GM19468 (cell line): ENCODE data around the gene OTOP1.
"Not testable (repeated sequence)": the region's sequence is repeated elsewhere in the genome, so short reads cannot be mapped to it uniquely, and the experiment has no call there.

ENCODE experiments used
- ATAC-seq: cut with Tn5 transposase; IDR thresholded peaks from one replicate; pipeline ENCODE4 v1.9.1; 2021; ENCODE audit warnings: mild to moderate bottlenecking, moderate library complexity, moderate number of reproducible peaks; ENCODE audit not compliant: unreplicated experiment; ENCODE audit errors: extremely low read depth

Gene OTOP1

DNA sequence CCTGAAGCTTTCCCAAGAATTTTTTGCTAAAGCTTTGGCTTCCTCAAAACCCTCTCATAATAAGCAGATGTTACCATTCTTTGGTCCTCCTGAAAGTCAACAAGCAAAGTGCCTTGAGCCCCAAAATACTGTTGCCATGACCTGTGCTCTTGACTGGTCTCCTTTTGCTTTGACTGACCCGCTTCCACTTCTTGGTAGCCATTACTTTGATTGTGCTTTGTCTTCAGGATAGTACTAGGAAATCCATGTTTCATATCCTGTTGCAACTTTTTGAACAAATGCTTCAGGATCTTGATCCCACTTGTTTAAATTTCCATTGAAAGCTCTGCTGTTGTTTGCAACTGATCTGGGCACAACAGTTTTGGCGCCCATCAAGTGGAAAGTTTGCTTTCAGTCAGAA, 6.9 kb upstream of the OTOP1 start:
- ATAC-seq = no peak

DNA sequence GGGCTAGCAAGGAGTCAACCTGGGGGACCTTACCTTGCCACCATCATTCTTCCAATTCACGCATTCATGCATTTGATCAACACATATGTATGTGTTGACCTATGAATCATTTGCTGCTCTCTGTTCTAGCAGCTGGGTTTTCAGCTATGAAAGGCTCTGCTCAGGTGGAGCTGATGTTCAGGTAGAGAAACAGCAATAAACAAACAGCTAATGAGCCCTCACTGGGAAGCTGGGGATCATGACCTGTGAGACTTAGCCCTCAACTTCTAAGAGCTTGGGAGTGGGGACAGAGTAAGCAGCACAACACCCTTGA, 1.6 kb upstream of the OTOP1 start:
- no peak for ATAC-seq

DNA sequence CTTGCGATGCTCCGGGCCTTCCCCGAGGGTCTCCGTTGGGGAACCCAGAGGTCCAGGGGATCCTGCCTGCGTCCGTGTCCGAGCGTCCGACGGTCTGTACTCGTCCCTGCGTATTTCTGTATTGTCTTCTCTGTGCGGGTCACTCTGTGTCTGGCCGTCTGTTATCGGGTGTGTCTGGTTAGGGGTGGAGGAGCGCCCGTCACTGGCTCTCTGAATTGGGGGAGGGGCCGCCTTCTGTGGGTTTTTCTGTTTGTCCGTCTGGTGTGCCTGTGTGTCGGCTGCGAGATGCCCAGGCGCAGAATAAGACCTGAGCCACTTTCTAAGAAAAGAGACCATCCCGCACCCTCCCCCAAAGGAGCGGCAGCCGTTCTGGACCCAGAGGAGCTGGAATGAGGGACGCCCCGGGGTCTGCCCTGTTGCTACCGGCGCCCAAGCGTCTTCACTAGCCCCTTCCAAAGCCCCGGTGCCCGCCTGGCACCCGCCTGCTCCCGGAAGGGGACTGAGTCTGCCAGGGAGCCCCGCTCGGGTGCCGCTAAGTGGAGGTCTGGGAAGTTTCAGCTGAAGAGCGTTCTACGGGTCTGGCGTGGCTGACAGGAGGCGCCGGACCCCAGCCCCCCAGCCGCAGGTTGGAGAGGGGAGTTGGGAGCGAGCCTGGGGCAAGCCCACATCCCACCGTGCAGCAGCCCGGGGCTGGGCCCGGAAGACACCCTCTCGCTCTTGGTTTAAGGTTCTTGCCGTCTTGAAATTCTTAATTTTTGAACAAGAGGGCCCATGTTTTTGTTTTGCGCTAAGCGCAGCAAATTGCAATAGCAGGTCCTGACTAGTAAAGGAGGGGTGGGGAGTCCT, 1.0 kb upstream of the OTOP1 start:
- no peak for ATAC-seq

DNA sequence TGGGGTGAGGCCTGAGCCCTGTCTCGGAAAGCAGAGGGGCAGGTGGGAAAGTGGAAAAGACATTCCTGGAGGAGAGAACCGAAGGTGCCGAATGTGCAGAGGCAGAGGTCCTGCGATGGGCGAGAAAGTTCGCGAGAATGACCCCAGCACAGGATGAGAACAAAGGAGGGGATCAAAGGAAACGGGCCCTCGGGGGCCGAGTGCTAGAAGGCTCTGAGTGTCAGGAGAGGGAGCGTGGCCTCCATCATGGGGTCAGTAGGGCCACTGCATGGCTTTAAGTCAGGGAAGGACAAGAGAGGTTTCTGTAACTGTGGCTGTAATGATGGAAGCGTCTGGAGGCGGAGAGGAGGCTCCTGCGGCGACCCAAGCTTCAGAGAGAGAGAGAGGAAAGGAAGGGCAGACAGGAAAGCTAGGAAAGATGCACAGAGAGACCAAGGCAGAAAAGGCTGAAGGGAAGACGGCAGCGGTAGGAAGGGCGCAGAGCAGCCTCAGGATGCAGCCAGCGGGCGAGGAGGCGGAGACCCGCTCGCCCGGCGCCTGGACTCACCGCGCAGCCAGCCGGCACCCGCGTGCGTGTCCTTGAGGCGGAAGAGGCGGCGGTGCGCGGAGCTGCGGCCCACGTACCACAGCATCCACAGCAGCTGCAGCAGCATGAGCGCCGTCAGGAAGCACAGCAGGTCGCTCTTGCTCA, 669 bp downstream of the OTOP1 start:
- ATAC-seq = no peak

DNA sequence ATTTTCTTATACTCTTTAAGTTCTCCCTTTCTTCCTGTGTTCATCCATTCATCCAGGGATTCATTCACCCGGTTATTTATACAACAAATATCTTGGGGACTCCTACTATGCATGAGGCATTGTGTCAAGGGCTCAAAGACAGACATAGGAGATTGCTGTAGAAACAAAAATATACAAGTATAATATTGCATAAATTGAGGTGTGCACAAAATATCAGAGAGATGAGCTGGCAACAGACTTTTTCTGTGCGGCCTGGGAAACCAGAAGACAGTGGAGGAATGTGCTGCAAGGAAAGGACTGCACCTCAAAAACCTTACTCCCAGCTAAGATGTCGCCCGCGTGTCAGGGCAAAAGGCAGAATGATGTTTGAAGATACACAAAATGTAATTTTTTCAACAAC, 9.6 kb downstream of the OTOP1 start:
- ATAC-seq = no peak

DNA sequence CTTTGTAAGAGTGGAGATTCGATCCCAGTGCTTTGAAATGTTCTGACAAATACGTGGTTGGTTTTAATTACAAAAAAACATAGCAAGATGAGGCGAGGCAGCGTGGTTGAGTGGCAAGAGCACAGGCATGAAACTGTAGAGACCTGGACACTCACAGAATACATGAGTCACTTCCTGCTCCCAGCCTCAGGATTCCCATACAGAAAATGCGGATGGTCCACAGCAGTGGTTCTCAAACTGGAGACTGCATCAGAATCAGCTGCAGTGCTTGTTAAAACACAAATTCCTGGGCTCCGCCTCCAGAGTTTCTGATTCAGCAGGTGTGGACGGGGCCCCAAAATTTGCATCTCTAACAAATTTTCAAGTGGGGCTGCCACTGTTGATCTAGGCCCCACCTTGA, 10.1 kb downstream of the OTOP1 start:
- no peak for ATAC-seq

DNA sequence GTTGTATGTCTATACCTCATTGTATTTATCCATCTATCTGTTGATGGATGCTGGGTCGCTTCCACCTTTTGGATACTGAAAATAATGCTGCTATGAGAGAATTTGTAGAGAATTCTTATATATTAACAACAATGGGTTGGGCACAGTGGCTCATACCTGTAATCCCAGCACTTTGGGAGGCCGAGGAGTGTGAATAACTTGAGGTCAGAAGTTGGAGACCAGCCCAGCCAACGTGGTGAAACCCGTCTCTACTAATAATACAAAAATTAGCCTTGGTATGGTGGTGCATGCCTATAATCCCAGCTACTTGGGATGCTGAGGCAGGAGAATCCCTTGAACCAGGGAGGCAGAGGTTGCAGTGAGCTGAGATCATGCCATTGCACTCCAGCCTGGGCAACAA, 13.1 kb downstream of the OTOP1 start:
- ATAC-seq = not testable (repeated sequence)

DNA sequence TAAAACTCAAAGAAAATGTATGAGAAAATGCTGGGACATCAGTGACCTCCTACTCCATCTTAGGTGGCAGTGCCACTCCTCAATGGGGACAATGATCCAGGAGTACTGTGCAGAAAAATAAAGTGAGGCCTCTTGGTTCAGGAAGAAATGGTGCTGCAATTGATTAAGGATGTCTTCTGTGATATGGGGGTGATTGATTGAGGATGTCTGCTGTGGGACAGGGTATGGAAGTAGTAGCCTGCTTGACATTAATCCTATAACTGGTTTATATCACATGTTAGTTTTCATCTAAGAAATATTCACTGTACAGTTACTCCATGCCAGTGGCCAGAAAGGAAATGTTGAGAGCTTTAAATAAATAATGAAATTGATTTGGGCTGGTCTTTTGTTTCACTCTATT, 20.5 kb downstream of the OTOP1 start:
- no peak for ATAC-seq

DNA sequence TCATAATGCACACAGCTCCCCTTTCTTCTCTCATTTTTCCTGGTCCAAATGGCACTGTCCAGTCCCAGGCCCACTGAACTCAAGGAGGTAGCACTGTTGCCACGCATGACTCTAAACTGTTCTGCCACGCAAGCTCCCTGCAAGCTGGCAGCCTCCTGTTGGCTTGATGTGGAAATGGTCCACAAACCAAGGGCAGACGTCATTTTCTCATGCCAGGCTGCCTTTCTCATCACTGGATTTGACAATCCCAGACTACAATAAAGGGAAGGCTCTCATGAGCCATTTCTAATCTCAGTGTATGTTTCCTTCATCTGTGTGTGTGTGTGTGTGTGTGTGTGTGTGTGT, 22.4 kb downstream of the OTOP1 start:
- ATAC-seq = no peak

DNA sequence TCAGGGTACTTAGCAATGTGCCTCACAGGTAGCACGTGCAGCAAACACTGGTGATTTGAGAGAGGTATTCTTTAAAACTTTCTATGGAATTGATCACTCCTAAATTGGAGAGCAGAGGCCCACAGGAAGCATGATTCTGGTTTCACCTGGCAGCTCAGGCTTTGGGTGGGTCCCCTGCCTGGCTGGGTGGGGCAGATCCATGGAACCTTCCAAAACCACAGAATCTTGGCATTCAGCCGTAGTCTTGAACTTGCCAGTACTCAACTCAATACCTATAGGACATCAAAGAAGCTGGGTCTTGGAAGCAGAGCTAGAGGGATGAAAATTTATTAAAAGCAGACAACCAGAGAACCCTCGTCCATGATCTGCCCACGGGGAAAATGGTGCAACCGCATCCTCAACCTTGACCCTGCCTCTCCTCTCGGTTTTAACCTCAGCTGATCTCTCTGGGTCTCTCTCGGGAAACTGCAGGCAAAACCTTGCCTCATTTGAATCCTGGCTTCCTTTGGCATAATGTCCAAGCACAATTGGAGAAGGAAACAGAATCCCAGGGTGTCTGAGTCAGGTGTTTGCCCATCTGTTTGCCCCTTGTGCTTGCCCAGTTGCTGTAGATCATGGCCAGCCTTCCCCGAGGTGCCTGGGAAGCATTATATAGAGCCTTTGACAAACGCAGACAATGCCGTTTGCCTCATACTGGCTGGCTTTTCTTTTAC, 22.9 kb downstream of the OTOP1 start:
- no peak for ATAC-seq

DNA sequence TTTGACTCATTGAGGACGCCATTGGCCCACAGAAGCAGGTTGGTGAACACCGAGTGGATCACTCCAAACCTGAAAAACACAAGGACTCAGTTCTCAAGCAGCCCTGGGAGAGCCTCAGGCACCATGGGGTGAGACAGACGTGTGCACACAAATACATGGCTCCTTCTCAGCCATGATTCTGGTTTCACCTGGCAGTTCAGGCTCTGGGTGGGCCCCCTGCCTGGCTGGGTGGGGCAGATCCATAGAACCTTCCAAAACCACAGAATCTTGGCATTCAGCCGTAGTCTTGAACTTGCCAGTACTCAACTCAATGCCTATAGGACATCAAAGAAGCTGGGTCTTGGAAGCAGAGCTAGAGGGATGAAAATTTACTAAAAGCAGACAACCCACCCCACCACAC, 24.2 kb downstream of the OTOP1 start:
- ATAC-seq = no peak

DNA sequence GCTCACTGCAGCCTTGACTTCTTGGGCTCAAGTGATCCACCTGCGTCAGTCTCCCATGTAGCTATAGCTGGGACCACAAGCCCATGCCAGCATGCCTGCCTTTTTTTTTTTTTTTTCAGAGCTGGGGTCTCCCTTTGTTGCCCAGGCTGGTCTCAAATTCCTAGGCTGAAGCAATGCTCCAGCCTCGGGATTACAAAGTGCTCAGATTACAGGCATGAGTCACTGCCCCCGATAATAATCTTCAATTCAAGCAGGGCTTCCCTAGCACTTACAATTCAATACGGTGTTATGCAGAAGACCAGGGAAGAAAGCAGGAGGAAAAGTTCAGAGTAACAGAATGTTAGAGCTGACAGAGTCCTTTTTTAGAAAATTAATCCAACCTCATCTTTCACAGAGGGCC, 26.1 kb downstream of the OTOP1 start:
- no peak for ATAC-seq

DNA sequence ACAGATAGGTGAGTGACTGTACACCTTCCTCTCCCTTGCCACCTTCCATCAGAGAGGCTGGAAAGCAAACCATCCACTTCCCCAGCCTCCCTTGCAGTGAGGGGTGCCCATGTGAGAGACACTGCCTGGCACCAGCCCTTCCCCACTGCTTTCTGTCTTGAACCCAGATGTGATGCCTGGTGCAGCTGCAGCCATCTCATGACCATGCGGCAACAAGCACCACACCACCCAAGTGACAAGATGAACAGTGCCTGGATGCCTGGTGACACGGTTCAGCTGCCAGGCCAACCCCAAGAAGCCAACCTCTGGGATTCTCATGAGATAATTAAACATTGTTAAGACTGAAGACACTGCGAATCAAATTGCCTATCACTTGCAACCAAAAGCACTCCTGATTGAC, 31.4 kb downstream of the OTOP1 start:
- ATAC-seq = no peak

DNA sequence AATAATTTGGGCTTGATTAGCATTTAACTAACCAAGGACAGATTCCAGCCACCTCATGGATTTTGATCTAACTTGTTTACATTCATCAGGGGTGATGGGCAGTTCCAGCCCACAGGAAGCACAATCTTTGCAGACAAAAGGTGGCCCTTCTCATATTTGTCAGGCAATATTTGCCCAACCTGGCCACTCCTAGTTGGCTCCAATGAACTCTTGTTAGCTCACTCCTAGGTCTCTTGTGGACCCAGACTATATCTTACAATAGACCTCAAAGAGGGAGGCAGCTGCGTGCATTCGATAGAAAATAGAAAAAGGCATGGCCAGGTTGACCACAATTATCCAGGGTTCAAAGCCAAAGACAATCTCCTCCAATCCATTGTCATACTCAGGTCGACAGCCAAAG, 38.2 kb downstream of the OTOP1 start:
- not testable (repeated sequence) for ATAC-seq

DNA sequence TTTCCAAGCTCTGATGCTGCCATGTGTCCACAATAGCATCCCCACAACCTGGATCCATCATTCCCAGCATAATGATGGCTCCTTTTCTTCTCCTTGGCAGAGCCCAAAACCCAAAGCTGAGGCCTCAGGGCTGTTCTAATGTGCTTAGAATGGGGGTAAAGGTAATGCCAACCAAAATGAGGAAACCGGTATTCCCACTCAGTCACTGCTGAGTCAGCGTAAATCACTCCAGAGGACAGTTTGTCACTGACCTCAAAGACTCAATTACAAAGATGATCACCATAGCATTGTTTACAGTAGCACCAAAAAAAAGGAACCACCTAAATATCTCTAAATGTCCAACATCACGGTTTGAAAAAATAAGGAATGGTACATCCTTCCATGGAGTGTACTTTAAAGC, 41.2 kb downstream of the OTOP1 start:
- ATAC-seq = no peak

DNA sequence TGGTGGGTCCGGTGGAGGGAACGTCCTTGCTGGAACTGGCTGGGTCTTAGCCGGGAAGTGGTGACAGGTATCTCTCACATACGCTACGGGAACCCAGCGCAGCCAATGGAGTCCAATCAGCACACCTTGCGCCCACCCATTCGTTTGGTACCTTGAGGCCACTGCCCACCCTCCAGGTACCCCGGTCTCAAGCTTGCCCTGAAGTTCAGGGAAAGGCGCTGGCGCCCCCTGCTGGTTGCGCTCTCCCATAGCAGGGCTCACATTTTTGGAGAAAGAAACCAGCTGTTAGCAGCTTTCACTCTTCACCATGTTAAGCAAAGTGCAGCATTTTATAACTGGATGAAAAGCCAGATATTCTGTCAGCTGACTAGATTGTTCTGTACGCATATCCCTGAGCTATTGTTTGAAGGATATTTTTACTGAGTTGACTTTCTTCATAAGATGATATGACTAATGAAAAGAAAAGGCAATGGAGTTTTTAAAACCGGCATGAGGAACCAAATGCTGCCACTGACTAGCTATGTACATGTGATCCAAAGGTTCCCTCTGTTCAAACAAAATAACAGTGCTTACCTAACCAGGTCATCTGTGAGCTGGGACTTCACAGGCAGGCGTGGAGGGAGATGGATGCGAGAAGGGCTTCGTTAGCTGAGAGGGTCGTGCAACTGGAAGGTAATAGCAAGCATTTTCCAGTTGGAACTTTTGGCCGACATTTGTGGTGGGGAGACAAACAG, 43.7 kb downstream of the OTOP1 start:
- ATAC-seq = no peak

DNA sequence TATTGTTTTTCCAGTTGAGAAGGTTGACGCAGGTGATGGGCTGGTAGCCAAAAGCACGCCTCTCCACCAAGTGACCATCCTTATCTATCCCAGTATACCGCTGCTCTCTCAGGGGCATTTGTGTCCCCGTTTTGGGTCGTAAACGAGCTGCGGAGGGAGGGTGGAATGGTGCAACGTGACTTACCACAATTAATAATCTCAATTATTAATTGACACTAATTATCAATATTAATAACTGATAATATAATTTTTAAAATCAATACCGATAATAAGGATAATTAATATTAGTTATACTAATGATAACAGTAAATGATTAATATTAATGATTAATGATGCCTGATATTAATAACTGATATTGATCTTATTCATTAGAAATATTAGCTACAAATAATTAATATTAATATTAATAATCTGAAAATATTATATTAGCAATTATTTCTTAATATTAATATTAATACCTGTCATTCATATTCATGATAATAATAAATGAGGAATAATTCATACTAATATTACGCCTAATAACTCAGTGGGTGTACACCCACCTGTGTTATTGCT, 56.1 kb downstream of the OTOP1 start:
- no peak for ATAC-seq

DNA sequence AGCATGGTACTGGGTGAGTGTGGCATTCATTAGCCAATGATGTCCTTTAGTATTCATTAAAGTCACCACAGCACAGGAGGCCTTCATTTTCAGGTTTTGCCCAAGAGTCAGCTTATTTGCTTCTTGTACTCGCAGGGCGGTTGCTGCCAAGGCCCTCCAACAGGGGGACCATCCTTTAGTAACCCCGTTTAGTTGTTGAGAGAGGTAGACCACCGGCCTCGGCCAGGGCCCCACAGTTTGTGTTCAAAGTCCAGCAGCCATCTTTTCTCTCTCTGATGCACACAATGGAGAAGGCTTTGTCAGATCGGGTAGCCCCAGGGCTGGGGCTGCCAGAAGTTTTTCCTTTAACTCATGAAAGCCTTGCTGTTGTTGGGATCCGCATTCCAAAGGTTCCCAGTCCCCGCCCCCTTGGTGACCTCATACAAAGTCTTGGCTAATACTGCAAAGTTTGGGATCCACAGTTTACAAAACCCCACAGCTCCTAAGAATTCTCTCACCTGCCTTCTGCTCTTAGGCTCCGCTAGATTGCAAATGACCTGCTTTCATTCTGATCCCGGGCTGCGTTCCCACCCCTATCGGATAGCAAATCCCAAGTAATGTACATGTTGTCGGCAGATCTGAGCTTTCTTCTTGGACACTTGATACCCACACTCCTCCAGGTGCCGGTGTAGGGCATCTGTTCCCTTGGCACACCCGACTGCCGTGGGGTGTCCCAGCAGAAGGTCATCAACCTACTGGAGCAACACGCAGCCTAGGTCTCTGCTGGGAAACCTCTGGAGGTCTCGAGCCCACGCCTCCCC, 58.5 kb downstream of the OTOP1 start:
- not testable (repeated sequence) for ATAC-seq

DNA sequence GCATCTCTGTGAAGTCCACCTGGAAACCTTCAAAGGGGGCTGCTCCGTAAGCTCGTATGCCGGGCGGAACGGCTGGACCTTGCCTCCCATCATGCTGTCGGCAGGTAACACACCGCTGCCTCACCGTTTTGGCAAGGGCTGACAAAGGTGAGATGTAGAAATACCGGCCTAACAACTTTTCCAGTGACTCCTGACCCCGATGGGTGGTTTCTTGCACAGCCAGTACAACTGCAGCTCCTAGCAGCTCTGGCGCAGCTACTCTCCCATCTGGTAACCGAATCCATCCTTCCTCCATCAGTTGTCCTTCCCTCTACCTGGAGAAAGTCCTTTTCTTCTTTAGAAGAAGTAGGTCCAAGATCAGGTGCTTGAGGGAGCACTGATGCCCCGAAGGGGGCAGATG, 59.7 kb downstream of the OTOP1 start:
- not testable (repeated sequence) for ATAC-seq
